H1 (cell line): ENCODE results near the gene GKN2. TPM values are rescaled to one million over a fixed set of nuclear protein-coding genes. Genes with fewer than 3 reads are reported as not detected.

Experiments used
- CTCF ChIA-PET: fragments of 300-600 bp; sonication (Branson Sonifier 250); formaldehyde crosslinking; loops from one replicate; lab custom pipeline; 2021; ENCODE audit not compliant: partially characterized antibody; lab: Charles Lee
- POLR2A ChIA-PET: fragments of 300-600 bp; sonication (Branson Sonifier 250); formaldehyde crosslinking; loops from one replicate; lab custom pipeline; 2021; ENCODE audit warnings: inconsistent platforms; ENCODE audit not compliant: partially characterized antibody; lab: Charles Lee
- DNase-seq, 2 experiments: peaks; one replicate each; pipeline versions ENCODE4 v3.0.0 to v3.0.0-alpha.2; 2010 to 2022; ENCODE audit warnings: low spot score in 2 of 2, low read depth in 1 of 2, mixed read lengths in 1 of 2
- FAIRE-seq: peaks from 2 replicates; lab custom pipeline; 2011; peaks lifted over from hg19 to GRCh38; lab: Jason Lieb, UNC
- H2AFZ ChIP-seq: 2 replicates; pipeline ENCODE4 v1.8.1; 2012; ENCODE audit warnings: low read length, inconsistent platforms
- H2AK5ac ChIP-seq: 2 replicates; pipeline ENCODE4 v1.6.1; 2013; ENCODE audit warnings: low read depth, low read length
- H2BK120ac ChIP-seq: replicated peaks from 2 replicates; pipeline ENCODE3; 2013; ENCODE audit warnings: low read depth, low read length, inconsistent platforms
- H2BK12ac ChIP-seq: 2 replicates; pipeline ENCODE4 v1.6.1; 2013; ENCODE audit warnings: low read depth, low read length
- H2BK15ac ChIP-seq: 2 replicates; pipeline ENCODE4 v1.6.1; 2013; ENCODE audit warnings: low read length
- H2BK20ac ChIP-seq: 2 replicates; pipeline ENCODE4 v1.6.1; 2013; ENCODE audit warnings: low read length
- H2BK5ac ChIP-seq: 2 replicates; pipeline ENCODE4 v1.6.1; 2013; ENCODE audit warnings: low read depth, low read length
- H3K14ac ChIP-seq: 2 replicates; pipeline ENCODE4 v1.6.1; 2013; ENCODE audit warnings: inconsistent platforms; ENCODE audit not compliant: insufficient read length
- H3K18ac ChIP-seq: 2 replicates; pipeline ENCODE4 v1.6.1; 2013; ENCODE audit warnings: low read length; ENCODE audit errors: extremely low read depth
- H3K23ac ChIP-seq: 2 replicates; pipeline ENCODE4 v1.6.1; 2013; ENCODE audit warnings: inconsistent platforms; ENCODE audit not compliant: insufficient read length
- H3K23me2 ChIP-seq: 2 replicates; pipeline ENCODE4 v1.6.1; 2013; ENCODE audit warnings: low read depth, low read length
- H3K27ac ChIP-seq: 2 replicates; pipeline ENCODE4 v1.6.1; 2011; ENCODE audit warnings: low read depth, low read length, inconsistent platforms
- H3K27me3 ChIP-seq, 4 experiments: replicated peaks in 1 of 4; 1 replicate in 1 of 4; 2 replicates in 3 of 4; pipeline versions ENCODE4 v1.6.1 to v1.8.1; 2011 to 2013; ENCODE audit warnings: low read length in 3 of 4, mild to moderate bottlenecking in 3 of 4, inconsistent platforms in 2 of 4, mixed read lengths in 2 of 4, moderate library complexity in 1 of 4; ENCODE audit not compliant: control insufficient read depth in 3 of 4, insufficient read depth in 3 of 4; ENCODE audit errors: extremely low read depth in 1 of 4
- H3K36me3 ChIP-seq, 4 experiments: 2 replicates each; pipeline versions ENCODE4 v1.6.1 to v1.8.1; 2011 to 2013; ENCODE audit warnings: mild to moderate bottlenecking in 4 of 4, low read length in 3 of 4, moderate library complexity in 2 of 4, control low read depth in 1 of 4, inconsistent platforms in 1 of 4; ENCODE audit not compliant: insufficient read depth in 4 of 4, control insufficient read depth in 2 of 4
- H3K4ac ChIP-seq: replicated peaks from 2 replicates; pipeline ENCODE3; 2013; ENCODE audit warnings: low read length, low read depth, mixed read lengths, inconsistent platforms; ENCODE audit not compliant: insufficient read length
- H3K4me1 ChIP-seq, 4 experiments: replicated peaks in 1 of 4; 1 replicate in 1 of 4; 2 replicates in 3 of 4; pipeline versions ENCODE4 v1.6.1 to v1.8.1; 2011 to 2013; ENCODE audit warnings: low read length in 3 of 4, inconsistent platforms in 2 of 4, mixed read lengths in 1 of 4; ENCODE audit not compliant: insufficient read depth in 4 of 4, control insufficient read depth in 3 of 4
- H3K4me2 ChIP-seq, 2 experiments: 2 replicates each; pipeline versions ENCODE4 v1.6.1 to v1.8.1; 2011 to 2013; ENCODE audit warnings: low read depth in 2 of 2, low read length in 2 of 2, control low read depth in 1 of 2, inconsistent platforms in 1 of 2, mild to moderate bottlenecking in 1 of 2; ENCODE audit not compliant: insufficient read depth in 1 of 2
- H3K4me3 ChIP-seq, 4 experiments: fragments of 200-600, 300-600 bp in 1 of 4; sonication (generic), shearing (Covaris generic), sonication (Bioruptor Twin) in 1 of 4; 2 replicates each; pipeline versions ENCODE4 v1.5.1 to v1.8.1; 2011 to 2016; ENCODE audit warnings: low read length in 4 of 4, low read depth in 3 of 4, control low read depth in 2 of 4, inconsistent platforms in 2 of 4, mild to moderate bottlenecking in 2 of 4, mixed read lengths in 1 of 4, moderate library complexity in 1 of 4; ENCODE audit not compliant: insufficient read depth in 2 of 4; ENCODE audit errors: extremely low read depth in 1 of 4
- H3K56ac ChIP-seq: replicated peaks from 2 replicates; pipeline ENCODE3; 2013; ENCODE audit warnings: low read depth, mild to moderate bottlenecking, mixed read lengths, low read length, inconsistent platforms; ENCODE audit not compliant: insufficient read length
- H3K79me1 ChIP-seq: 2 replicates; pipeline ENCODE4 v1.6.1; 2013; ENCODE audit warnings: low read depth, low read length, control low read depth
- H3K79me2 ChIP-seq, 2 experiments: 2 replicates each; pipeline versions ENCODE4 v1.6.1 to v1.8.1; 2012 to 2013; ENCODE audit warnings: low read length in 2 of 2, mild to moderate bottlenecking in 2 of 2, inconsistent platforms in 1 of 2; ENCODE audit not compliant: insufficient read depth in 2 of 2, control insufficient read depth in 1 of 2
- H3K9ac ChIP-seq, 4 experiments: replicated peaks in 1 of 4; 1 replicate in 1 of 4; 2 replicates in 3 of 4; pipeline versions ENCODE4 v1.6.1 to v1.8.1; 2011 to 2013; ENCODE audit warnings: low read depth in 3 of 4, low read length in 3 of 4, control low read depth in 2 of 4, mild to moderate bottlenecking in 2 of 4, moderate library complexity in 2 of 4, inconsistent platforms in 1 of 4; ENCODE audit errors: extremely low read depth in 1 of 4
- H3K9me3 ChIP-seq, 2 experiments: 2 replicates each; pipeline versions ENCODE4 v1.6.1 to v1.8.1; 2012 to 2013; ENCODE audit warnings: mild to moderate bottlenecking in 2 of 2, moderate library complexity in 2 of 2, control low read depth in 1 of 2, inconsistent platforms in 1 of 2, low read depth in 1 of 2, low read length in 1 of 2, mixed read lengths in 1 of 2; ENCODE audit not compliant: insufficient read depth in 2 of 2
- H4K20me1 ChIP-seq, 2 experiments: replicated peaks in 1 of 2; 2 replicates each; pipeline versions ENCODE3 to v1.8.1; 2011 to 2013; ENCODE audit warnings: inconsistent platforms in 2 of 2, low read length in 2 of 2, mild to moderate bottlenecking in 1 of 2; ENCODE audit not compliant: insufficient read depth in 2 of 2, control insufficient read depth in 1 of 2
- H4K5ac ChIP-seq: 2 replicates; pipeline ENCODE4 v1.6.1; 2013; ENCODE audit warnings: low read length, low read depth, mixed read lengths, inconsistent platforms; ENCODE audit not compliant: insufficient read length
- H4K8ac ChIP-seq: 2 replicates; pipeline ENCODE4 v1.8.0; 2013; ENCODE audit warnings: mild to moderate bottlenecking, moderate library complexity, low read length, inconsistent platforms; ENCODE audit not compliant: insufficient read depth; ENCODE audit errors: extremely low read depth
- H4K91ac ChIP-seq: replicated peaks from 2 replicates; pipeline ENCODE3; 2013; ENCODE audit warnings: low read length, mixed read lengths, inconsistent platforms; ENCODE audit not compliant: insufficient read length
- BACH1 ChIP-seq: IDR thresholded peaks from 2 replicates; pipeline ENCODE4 v1.6.1; 2012; ENCODE audit warnings: low read length, improper control_type of control experiment
- BCL11A ChIP-seq, 2 experiments: IDR thresholded peaks; one replicate each; pipeline ENCODE4 v1.6.1; 2011; ENCODE audit warnings: low read depth in 2 of 2, low read length in 2 of 2, mild to moderate bottlenecking in 2 of 2
- BRCA1 ChIP-seq: IDR thresholded peaks from 2 replicates; pipeline ENCODE4 v1.6.1; 2012; ENCODE audit warnings: low read depth, low read length, improper control_type of control experiment
- CBX5 ChIP-seq: fragments of 300-800, 300-1000 bp; sonication (generic); IDR thresholded peaks from 2 replicates; pipeline ENCODE4 v1.7.1; 2016; ENCODE audit warnings: antibody characterized with exemption, low read length, low read depth
- CHD2 ChIP-seq: IDR thresholded peaks from 2 replicates; pipeline ENCODE4 v1.6.1; 2012; ENCODE audit warnings: low read length, improper control_type of control experiment
- CTCF ChIP-seq, 3 experiments: IDR thresholded peaks; 1 replicate in 2 of 3; 2 replicates in 1 of 3; pipeline versions ENCODE4 v1.5.1 to v1.6.1; 2011; ENCODE audit warnings: low read length in 3 of 3, mild to moderate bottlenecking in 3 of 3, inconsistent platforms in 2 of 3, low read depth in 1 of 3, moderate library complexity in 1 of 3; ENCODE audit not compliant: insufficient read depth in 1 of 3; ENCODE audit errors: control extremely low read depth in 1 of 3
- EP300 ChIP-seq, 2 experiments: IDR thresholded peaks; 1 replicate in 1 of 2; 2 replicates in 1 of 2; pipeline ENCODE4 v1.6.1; 2011 to 2012; ENCODE audit warnings: low read depth in 2 of 2, low read length in 2 of 2, mild to moderate bottlenecking in 2 of 2, borderline replicate concordance in 1 of 2, inconsistent platforms in 1 of 2, moderate library complexity in 1 of 2
- GABPA ChIP-seq: IDR thresholded peaks from 2 replicates; pipeline ENCODE4 v1.6.1; 2011; ENCODE audit warnings: mild to moderate bottlenecking, low read length, moderate library complexity, borderline replicate concordance; ENCODE audit not compliant: insufficient read depth
- JUN ChIP-seq: IDR thresholded peaks from 2 replicates; pipeline ENCODE4 v1.6.1; 2011; ENCODE audit warnings: low read depth, mild to moderate bottlenecking, improper control_type of control experiment, low read length
- USF2 ChIP-seq: IDR thresholded peaks from 2 replicates; pipeline ENCODE4 v1.6.1; 2011; ENCODE audit warnings: low read length, improper control_type of control experiment
- WGBS, 2 experiments: shearing (Covaris generic) in 1 of 2; methylation state at CpG; one replicate each; pipeline versions ENCODE4 v1.1.6 to v1.1.7; 2013 to 2015; ENCODE audit warnings: low lambda C conversion rate in 2 of 2, mixed read lengths in 2 of 2, inconsistent platforms in 1 of 2, low coverage in 1 of 2, missing lambda C conversion rate in 1 of 2; ENCODE audit not compliant: insufficient replicate concordance in 2 of 2, insufficient coverage in 1 of 2, insufficient read length in 1 of 2; ENCODE audit errors: extremely low coverage in 1 of 2, missing lambda C conversion rate in 1 of 2; 5-methylcytosine and 5-hydroxymethylcytosine counted together
- polyA plus RNA-seq, 7 experiments: library from polyadenylated mRNA; depleted of rRNA in 3 of 7; stranded (reverse) in 5 of 7; unstranded in 2 of 7; fragments of >200 nt in 5 of 7; fragments of 200-250 nt in 2 of 7; gene quantifications; 1 replicate in 5 of 7; 2 replicates in 1 of 7; 4 replicates in 1 of 7; pipeline versions ENCODE4 v1.2.1 to v1.2.3, GENCODE V29; 2011 to 2013; ENCODE audit warnings: missing spikeins in 2 of 7, mixed read lengths in 2 of 7
- total RNA-seq: library from RNA; stranded (reverse); fragmentation: NEBNext Ultra II Directional; extraction: Animal tissue kit (Norgen Biotek cat#: 25700); gene quantifications from 2 replicates; pipeline ENCODE4 v1.2.1, GENCODE V29; 2021

The GKN2 gene
- total and polyA plus RNA-seq, 2 of the 8 experiments (the other 6 are each of a cell fraction or from before 2014, with no cell fraction given), result not detected

GRCh38 chr2:68977453-68977852 is 24.8 kb upstream of the GKN2 start:
- no peaks in the 10 kb centered on the region for H4K20me1 ChIP-seq
- no peak overlapping the region for H2AFZ ChIP-seq
- CTCF ChIA-PET, result interaction anchor here (2.0 kb wide), 1 partner anchor 34 kb away, joined by 4 read pairs; no protein-coding TSS in a partner anchor
- no peaks in the 10 kb centered on the region for H3K23me2 ChIP-seq
- H4K5ac ChIP-seq, result no peak overlapping the region
- no peak overlapping the region for H3K18ac ChIP-seq
- no peaks in the 10 kb centered on the region for H3K36me3 ChIP-seq
- no peak overlapping the region for H3K23ac ChIP-seq
- FAIRE-seq (peak; percentile 7), DNase-seq (no peak)
- H2AK5ac ChIP-seq, result no peak overlapping the region
- no peak overlapping the region for H2BK120ac ChIP-seq
- no peak overlapping the region for H3K9ac ChIP-seq
- WGBS, 2 experiments, result 71% methylated on average over 4 of the region's 4 CpGs; no CpG with 5 or more reads in 1 of the 2 experiments
- no peaks in the 10 kb centered on the region for H3K79me1 ChIP-seq
- TF ChIP-seq EP300 (IDR thresholded peaks at IDR 0.05; ENCODE audit: borderline replicate concordance in 1 of 2, low read depth in 2 of 2, low read length in 2 of 2) (no peak), JUN (no peak), CTCF (IDR thresholded peaks at IDR 0.05; ENCODE audit: control extremely low read depth in 1 of 3, insufficient read depth in 1 of 3, low read depth in 1 of 3, low read length in 3 of 3) (no peak), GABPA (no peak), CHD2 (no peak), CBX5 (no peak), BACH1 (no peak), USF2 (no peak), BCL11A (IDR thresholded peaks at IDR 0.05; ENCODE audit: low read depth in 2 of 2, low read length in 2 of 2) (no peak), BRCA1 (no peak)
- H3K4me3 ChIP-seq, result no peak overlapping the region
- H3K4me1 ChIP-seq, result no peaks in the 10 kb centered on the region
- no peak overlapping the region for H3K56ac ChIP-seq
- no peak overlapping the region for H4K8ac ChIP-seq
- no peak overlapping the region for H3K4ac ChIP-seq
- no peak overlapping the region for H2BK20ac ChIP-seq
- no peaks in the 10 kb centered on the region for H3K27me3 ChIP-seq
- no peak overlapping the region for H3K27ac ChIP-seq
- H3K4me2 ChIP-seq, result no peak overlapping the region
- no peak overlapping the region for H2BK15ac ChIP-seq
- H3K9me3 ChIP-seq, result no peaks in the 10 kb centered on the region
- no peaks in the 10 kb centered on the region for H3K79me2 ChIP-seq
- no peak overlapping the region for H3K14ac ChIP-seq
- no peak overlapping the region for H2BK12ac ChIP-seq
- POLR2A ChIA-PET, result interaction anchor here (0.7 kb wide), 1 partner anchor 941 kb away, joined by 4 read pairs; no protein-coding TSS in a partner anchor
- no peak overlapping the region for H4K91ac ChIP-seq
- no peak overlapping the region for H2BK5ac ChIP-seq
